Endothelial cell of umbilical vein (primary cell): ENCODE data around the gene PXYLP1. TPM values are rescaled to one million over a fixed set of nuclear protein-coding genes. Genes with fewer than 3 reads are reported as not detected.

Source experiments
- BruUV-seq: library from RNA; stranded (reverse); fragments of 400-500 nt; replicated peaks from 2 replicates; lab custom pipeline; 2021; lab: Mats Ljungman, UMichigan
- CTCF ChIA-PET: fragments of 300-600, 350-600 bp; sonication (Branson Sonifier 250); formaldehyde crosslinking; loops from one replicate; lab custom pipeline; 2021; ENCODE audit warnings: antibody characterized with exemption, inconsistent platforms; lab: Charles Lee
- POLR2A ChIA-PET: fragments of 300-600, 350-600 bp; sonication (Branson Sonifier 250); formaldehyde crosslinking; loops from one replicate; lab custom pipeline; 2021; ENCODE audit warnings: antibody characterized with exemption, inconsistent platforms; lab: Charles Lee
- DNase-seq: peaks from one replicate; pipeline ENCODE4 v3.0.0-alpha.2; 2011; ENCODE audit warnings: low read depth, low spot score
- FAIRE-seq: peaks from 2 replicates; lab custom pipeline; 2011; peaks lifted over from hg19 to GRCh38; lab: Jason Lieb, UNC
- H2AFZ ChIP-seq: 2 replicates; pipeline ENCODE4 v1.6.0; 2012; ENCODE audit warnings: low read depth, low read length, control low read depth, inconsistent platforms
- H3K27ac ChIP-seq: 2 replicates; pipeline ENCODE4 v1.5.1; 2011; ENCODE audit warnings: low read depth, mild to moderate bottlenecking, control low read depth, low read length, moderate library complexity; ENCODE audit not compliant: insufficient read depth
- H3K27me3 ChIP-seq, 2 experiments: 2 replicates each; pipeline versions ENCODE4 v1.6.0 to v1.6.1; 2011; ENCODE audit warnings: low read length in 2 of 2, mixed read lengths in 1 of 2; ENCODE audit not compliant: control insufficient read depth in 2 of 2, insufficient read depth in 2 of 2
- H3K36me3 ChIP-seq, 2 experiments: 2 replicates in 1 of 2; 3 replicates in 1 of 2; pipeline ENCODE4 v1.5.1; 2011; ENCODE audit warnings: low read length in 2 of 2, mild to moderate bottlenecking in 1 of 2, moderate library complexity in 1 of 2; ENCODE audit not compliant: control insufficient read depth in 2 of 2, insufficient read depth in 2 of 2; ENCODE audit errors: extremely low read depth in 1 of 2
- H3K4me1 ChIP-seq: 3 replicates; pipeline ENCODE4 v1.5.1; 2011; ENCODE audit warnings: mild to moderate bottlenecking, low read length; ENCODE audit not compliant: control insufficient read depth, insufficient read depth; ENCODE audit errors: extremely low read depth
- H3K4me2 ChIP-seq: 2 replicates; pipeline ENCODE4 v1.6.1; 2011; ENCODE audit warnings: low read length, control low read depth, mixed read lengths; ENCODE audit not compliant: insufficient read depth
- H3K4me3 ChIP-seq, 3 experiments: fragments of 200-600 bp in 1 of 3; sonication (generic), shearing (Covaris generic) in 1 of 3; replicated peaks in 1 of 3; 2 replicates each; pipeline ENCODE4 v1.5.1; 2011 to 2016; ENCODE audit warnings: control low read depth in 3 of 3, low read length in 3 of 3, mild to moderate bottlenecking in 2 of 3, inconsistent platforms in 1 of 3, low read depth in 1 of 3, moderate library complexity in 1 of 3; ENCODE audit not compliant: insufficient read depth in 1 of 3
- H3K79me2 ChIP-seq: 2 replicates; pipeline ENCODE4 v1.6.0; 2012; ENCODE audit warnings: low read length, inconsistent platforms; ENCODE audit not compliant: control insufficient read depth, insufficient read depth
- H3K9ac ChIP-seq: replicated peaks from 2 replicates; pipeline ENCODE3; 2011; ENCODE audit warnings: low read length, control low read depth; ENCODE audit not compliant: insufficient read depth; ENCODE audit errors: extremely low read depth
- H3K9me1 ChIP-seq: replicated peaks from 3 replicates; pipeline ENCODE4 v1.6.0; 2011; ENCODE audit warnings: mild to moderate bottlenecking, low read length; ENCODE audit not compliant: control insufficient read depth, insufficient read depth; ENCODE audit errors: extremely low read depth
- H3K9me3 ChIP-seq: replicated peaks from 2 replicates; pipeline ENCODE4 v1.5.1; 2012; ENCODE audit warnings: low read length, inconsistent platforms; ENCODE audit not compliant: control insufficient read depth, insufficient read depth
- H4K20me1 ChIP-seq: replicated peaks from 2 replicates; pipeline ENCODE3; 2011; ENCODE audit warnings: mild to moderate bottlenecking, low read length; ENCODE audit not compliant: control insufficient read depth, insufficient read depth; ENCODE audit errors: extremely low read depth
- CTCF ChIP-seq, 2 donors: IDR thresholded peaks; 1 replicate in 1 of 2; 2 replicates in 1 of 2; pipeline ENCODE4 v1.5.1; 2011; ENCODE audit warnings: low read length in 2 of 2, mild to moderate bottlenecking in 2 of 2, moderate library complexity in 2 of 2, control low read depth in 1 of 2, inconsistent platforms in 1 of 2, low read depth in 1 of 2; ENCODE audit not compliant: insufficient read depth in 1 of 2; ENCODE audit errors: extremely low read depth in 1 of 2
- EZH2 ChIP-seq: IDR thresholded peaks from 2 replicates; pipeline ENCODE4 v1.6.1; 2012; ENCODE audit warnings: borderline replicate concordance, low read depth, mild to moderate bottlenecking, moderate library complexity, low read length, inconsistent platforms; ENCODE audit not compliant: severe bottlenecking
- FOS ChIP-seq: IDR thresholded peaks from 2 replicates; pipeline ENCODE4 v1.6.1; 2011; ENCODE audit warnings: mild to moderate bottlenecking, low read length, moderate library complexity, borderline replicate concordance; ENCODE audit not compliant: insufficient read depth
- GATA2 ChIP-seq: IDR thresholded peaks from 2 replicates; pipeline ENCODE4 v1.7.0; 2011; ENCODE audit warnings: low read depth, mild to moderate bottlenecking, moderate library complexity, mixed read lengths, low read length; ENCODE audit not compliant: insufficient read length, insufficient read depth
- JUN ChIP-seq: IDR thresholded peaks from 2 replicates; pipeline ENCODE4 v1.6.1; 2011; ENCODE audit warnings: borderline replicate concordance, low read depth; ENCODE audit not compliant: insufficient read length, insufficient read depth
- MYC ChIP-seq: IDR thresholded peaks from one replicate; pipeline ENCODE4 v1.6.1; 2011; ENCODE audit warnings: mild to moderate bottlenecking, low read depth, low read length
- POLR2A ChIP-seq: IDR thresholded peaks from 2 replicates; pipeline ENCODE4 v1.6.1; 2012; ENCODE audit warnings: low read depth, mild to moderate bottlenecking, control low read depth, low read length
- POLR2AphosphoS5 ChIP-seq: IDR thresholded peaks from 2 replicates; pipeline ENCODE4 v1.6.1; 2012; ENCODE audit warnings: low read depth, mild to moderate bottlenecking, control low read depth, low read length, moderate library complexity; ENCODE audit not compliant: insufficient read depth
- dilution Hi-C: fragments of 300-500 bp; cut with MboI; formaldehyde crosslinking; loops from one replicate; pipeline ENCODE4 v1.15.0; 2019; ENCODE audit warnings: low sequenced_read_pairs; ENCODE audit not compliant: extremely low pct_ligation_motif_present
- intact Hi-C: fragments of 100-400 bp; cut with micrococcal nuclease; formaldehyde crosslinking; loops from one replicate; pipeline ENCODE4 v1.10.0; 2022
- polyA plus RNA-seq, 4 experiments: library from polyadenylated mRNA; depleted of rRNA in 3 of 4; stranded (reverse) in 3 of 4; unstranded in 1 of 4; fragments of >200 nt; gene quantifications; 2 replicates each; pipeline versions ENCODE4 v1.2.1 to v1.2.3, GENCODE V29; 2011 to 2012; ENCODE audit warnings: missing spikeins in 1 of 4
- total RNA-seq: library from RNA; stranded (reverse); gene quantifications from 2 replicates; pipeline ENCODE4 v1.2.3, GENCODE V29; 2021
- TF ChIP-seq, protein P1 (sequence below): IDR thresholded peaks from 2 replicates; pipeline ENCODE4 v1.6.1; 2011; ENCODE audit not compliant: insufficient read depth, insufficient read length

Gene PXYLP1
- total and polyA plus RNA-seq, 2 donors (not counting 3 experiments of a cell fraction or from before 2014, with no cell fraction given) = 0.84 to 1.7 TPM

DNA sequence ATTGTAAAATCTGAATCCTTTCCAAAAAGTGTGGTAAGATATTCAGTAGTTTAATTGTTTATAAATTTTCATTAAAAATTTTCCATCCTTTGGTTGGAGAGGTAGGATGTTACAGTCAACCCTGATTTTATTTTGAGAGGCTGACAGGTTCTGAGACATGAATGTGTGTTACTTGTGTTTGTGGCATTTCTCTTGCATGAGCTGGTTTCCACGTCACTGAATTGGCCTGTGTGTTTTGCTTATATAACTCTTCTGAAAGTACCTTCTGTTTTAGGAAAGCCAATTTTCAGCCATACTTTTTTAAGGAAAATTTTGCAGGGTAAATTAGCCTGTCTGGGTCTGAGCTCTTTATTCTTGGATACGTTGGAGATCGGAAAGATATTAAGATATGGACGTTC is 30.7 kb downstream of the PXYLP1 start:
- Histone ChIP-seq H3K27ac (no peak overlapping the region), H3K79me2 (no peaks in the 10 kb centered on the region), H3K9me1 (no peaks in the 10 kb centered on the region), H3K4me2 (no peak overlapping the region), H3K9me3 (no peaks in the 10 kb centered on the region), H3K9ac (no peak overlapping the region), H2AFZ (no peak overlapping the region), H3K4me3 (no peak overlapping the region), H3K36me3 (no peaks in the 10 kb centered on the region), H4K20me1 (no peaks in the 10 kb centered on the region), H3K27me3 (peaks cover 0 to 2% of the 10 kb centered on the region in 2 experiments), H3K4me1 (no peaks in the 10 kb centered on the region)
- no peak for FAIRE-seq
- intact Hi-C loops (no loop called here), dilution Hi-C loops (no loop called here)
- no peak for DNase-seq
- POLR2A ChIA-PET = no interaction called here
- CTCF ChIA-PET = no interaction called here
- TF ChIP-seq, protein P1, sequence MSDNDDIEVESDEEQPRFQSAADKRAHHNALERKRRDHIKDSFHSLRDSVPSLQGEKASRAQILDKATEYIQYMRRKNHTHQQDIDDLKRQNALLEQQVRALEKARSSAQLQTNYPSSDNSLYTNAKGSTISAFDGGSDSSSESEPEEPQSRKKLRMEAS = no peak
- no peak for TF ChIP-seq POLR2AphosphoS5
- TF ChIP-seq POLR2A = no peak
- no peak for TF ChIP-seq MYC
- no peak for TF ChIP-seq GATA2
- no peak for TF ChIP-seq EZH2
- no peak for TF ChIP-seq CTCF (IDR thresholded peaks at IDR 0.05; ENCODE audit: extremely low read depth in 1 of 2, insufficient read depth in 1 of 2, low read depth in 1 of 2, low read length in 2 of 2)
- no peak for TF ChIP-seq JUN
- no peak for TF ChIP-seq FOS
- no TSS peak for BruUV-seq
